AG04450 (cell line): ENCODE measurements around the gene CACNA1C. TPM values are rescaled to one million over a fixed set of nuclear protein-coding genes. Genes with fewer than 3 reads are reported as not detected.

Source experiments
- CTCF ChIA-PET: fragments of 300-600, 350-600 bp; formaldehyde crosslinking; extraction: SDS; loops from one replicate; lab custom pipeline; 2022; ENCODE audit warnings: antibody characterized with exemption, inconsistent platforms; lab: Charles Lee
- POLR2A ChIA-PET: fragments of 350-600 bp; formaldehyde crosslinking; extraction: SDS; loops from one replicate; lab custom pipeline; 2021; ENCODE audit warnings: antibody characterized with exemption, inconsistent platforms; lab: Yijun Ruan, JAX
- DNase-seq: peaks from one replicate; pipeline ENCODE4 v3.0.0-alpha.2; 2011; ENCODE audit warnings: low read depth, low spot score
- H3K27ac ChIP-seq: one replicate; pipeline ENCODE4 v1.5.1; 2012; ENCODE audit warnings: low read depth, low read length, control low read depth
- H3K27me3 ChIP-seq: one replicate; pipeline ENCODE4 v1.6.0; 2012; ENCODE audit warnings: low read length; ENCODE audit not compliant: control insufficient read depth, insufficient read depth
- H3K4me3 ChIP-seq: 2 replicates; pipeline ENCODE4 v1.5.1; 2011; ENCODE audit warnings: mild to moderate bottlenecking, low read depth, low read length, control low read depth
- H3K9me3 ChIP-seq: 2 replicates; pipeline ENCODE4 v1.5.1; 2012; ENCODE audit warnings: low read length; ENCODE audit not compliant: control insufficient read depth, insufficient read depth
- CTCF ChIP-seq: IDR thresholded peaks from 2 replicates; pipeline ENCODE4 v1.5.1; 2011; ENCODE audit warnings: low read depth, low read length, control low read depth, inconsistent platforms
- polyA plus RNA-seq: library from polyadenylated mRNA; depleted of rRNA; stranded (reverse); fragments of >200 nt; gene quantifications from 2 replicates; pipeline ENCODE4 v1.2.3, GENCODE V29; 2011

CACNA1C gene
- polyA plus RNA-seq, 1 experiment, result 5.9 TPM

- no peak overlapping the region for H3K4me3 ChIP-seq
- H3K27me3 ChIP-seq, result no peaks in the 10 kb centered on the region
- no peak for TF ChIP-seq CTCF
- no peak for DNase-seq
- CTCF ChIA-PET, result no interaction called here
- H3K27ac ChIP-seq, result no peak overlapping the region
- POLR2A ChIA-PET, result no interaction called here
- H3K9me3 ChIP-seq, result peaks cover 6% of the 10 kb centered on the region; the same call in 1 of the 2 replicates
Observed at GRCh38 chr12:2234646-2235350, 182.0 kb downstream of the CACNA1C start.

- no peaks in the 10 kb centered on the region for H3K27me3 ChIP-seq
- ChIA-PET POLR2A (no interaction called here), CTCF (no interaction called here)
- no peak for TF ChIP-seq CTCF
- no peaks in the 10 kb centered on the region; the same call in 1 of the 2 replicates for H3K9me3 ChIP-seq
- no peak for DNase-seq
- H3K27ac ChIP-seq, result no peak overlapping the region
- no peak overlapping the region for H3K4me3 ChIP-seq
Observed at GRCh38 chr12:2236506-2237294, 183.9 kb downstream of the CACNA1C start.

- Histone ChIP-seq H3K27ac (no peak overlapping the region), H3K27me3 (no peaks in the 10 kb centered on the region), H3K9me3 (no peaks in the 10 kb centered on the region; the same call in 1 of the 2 replicates), H3K4me3 (no peak overlapping the region)
- no peak for TF ChIP-seq CTCF
- ChIA-PET CTCF (no interaction called here), POLR2A (no interaction called here)
- DNase-seq, result no peak
Observed at GRCh38 chr12:2238111-2238510, 185.3 kb downstream of the CACNA1C start.

- POLR2A ChIA-PET, result no interaction called here
- DNase-seq, result no peak
Observed at GRCh38 chr12:2239381-2239871, 186.6 kb downstream of the CACNA1C start.

More at GRCh38 chr12:2239381-2239871, 186.6 kb downstream of the CACNA1C start:
- no peak overlapping the region for H3K4me3 ChIP-seq
- H3K27ac ChIP-seq, result no peak overlapping the region
- no peaks in the 10 kb centered on the region; the same call in 1 of the 2 replicates for H3K9me3 ChIP-seq
- CTCF ChIA-PET, result no interaction called here
- TF ChIP-seq CTCF, result no peak
- H3K27me3 ChIP-seq, result no peaks in the 10 kb centered on the region
